ENCODE results near the gene ZDHHC21. TPM values are rescaled to one million over a fixed set of nuclear protein-coding genes. Genes with fewer than 3 reads are reported as not detected.

Gene ZDHHC21
- total and polyA plus RNA-seq, 2 of the 8 experiments (the other 6 are each of a cell fraction or from before 2014, with no cell fraction given) = 1.9 to 6.0 TPM

DNA sequence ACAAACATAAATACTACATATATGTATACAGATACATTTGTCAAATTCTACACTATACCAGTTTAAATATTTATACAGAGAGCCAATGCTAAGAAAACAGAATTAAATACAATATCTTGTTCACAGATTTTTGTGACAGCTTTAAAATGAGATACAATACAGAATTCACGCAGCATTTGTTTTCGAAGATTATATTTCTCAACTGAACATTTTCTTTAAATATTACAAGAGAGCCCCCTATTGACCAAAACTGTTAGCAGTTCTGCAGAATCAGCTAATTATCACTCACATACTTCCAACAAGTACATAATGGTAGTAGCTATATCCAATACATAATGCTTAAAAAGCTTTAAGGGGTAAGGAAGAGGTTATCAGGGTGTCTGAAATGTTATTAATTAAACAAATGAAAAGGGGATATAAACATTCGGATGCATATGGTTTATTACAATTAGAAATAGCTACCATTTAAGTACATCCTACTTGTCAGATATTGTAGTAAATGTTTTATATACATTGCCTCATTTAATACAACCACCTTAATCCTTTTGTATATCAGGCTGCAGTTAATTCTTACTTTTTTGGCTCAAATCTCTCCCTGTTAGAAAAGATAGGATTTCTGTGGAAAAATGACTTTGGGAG lies 31.7 kb downstream of the ZDHHC21 start:
- Histone ChIP-seq H2BK120ac (replicated peaks; ENCODE audit: low read depth, low read length) (no peak overlapping the region), H3K4ac (replicated peaks; ENCODE audit: insufficient read length, low read depth, low read length) (no peak overlapping the region), H2BK15ac (ENCODE audit: low read length) (no peak overlapping the region), H3K27me3 (replicated peaks in 1 of 4; ENCODE audit: control insufficient read depth in 3 of 4, extremely low read depth in 1 of 4, insufficient read depth in 3 of 4, low read length in 3 of 4) (no peaks in the 10 kb centered on the region), H3K27ac (ENCODE audit: low read depth, low read length) (no peak overlapping the region), H3K9ac (replicated peaks in 1 of 4; ENCODE audit: extremely low read depth in 1 of 4, low read depth in 3 of 4, low read length in 3 of 4) (no peak overlapping the region), H3K23ac (ENCODE audit: insufficient read length) (no peak overlapping the region), H4K20me1 (replicated peaks in 1 of 2; ENCODE audit: control insufficient read depth in 1 of 2, insufficient read depth in 2 of 2, low read length in 2 of 2) (no peaks in the 10 kb centered on the region), H3K36me3 (ENCODE audit: control insufficient read depth in 2 of 4, insufficient read depth in 4 of 4, low read length in 3 of 4) (no peaks in the 10 kb centered on the region), H2BK20ac (ENCODE audit: low read length) (no peak overlapping the region), H4K91ac (replicated peaks; ENCODE audit: insufficient read length, low read length) (no peak overlapping the region), H4K5ac (ENCODE audit: insufficient read length, low read depth, low read length) (no peak overlapping the region), H2AFZ (ENCODE audit: low read length) (no peak overlapping the region), H2AK5ac (ENCODE audit: low read depth, low read length) (no peak overlapping the region), H3K4me1 (replicated peaks in 1 of 4; ENCODE audit: control insufficient read depth in 3 of 4, insufficient read depth in 4 of 4, low read length in 3 of 4) (no peaks in the 10 kb centered on the region), H4K8ac (ENCODE audit: extremely low read depth, insufficient read depth, low read length) (no peak overlapping the region), H3K18ac (ENCODE audit: extremely low read depth, low read length) (no peak overlapping the region), H3K79me1 (ENCODE audit: low read depth, low read length) (no peaks in the 10 kb centered on the region), H3K79me2 (ENCODE audit: control insufficient read depth in 1 of 2, insufficient read depth in 2 of 2, low read length in 2 of 2) (no peaks in the 10 kb centered on the region), H2BK5ac (ENCODE audit: low read depth, low read length) (no peak overlapping the region), H3K14ac (ENCODE audit: insufficient read length) (no peak overlapping the region), H3K4me3 (ENCODE audit: extremely low read depth in 1 of 4, insufficient read depth in 2 of 4, low read depth in 3 of 4, low read length in 4 of 4) (no peak overlapping the region), H3K9me3 (ENCODE audit: insufficient read depth in 2 of 2, low read depth in 1 of 2, low read length in 1 of 2) (no peaks in the 10 kb centered on the region), H3K56ac (replicated peaks; ENCODE audit: insufficient read length, low read depth, low read length) (no peak overlapping the region), H3K4me2 (ENCODE audit: insufficient read depth in 1 of 2, low read depth in 2 of 2, low read length in 2 of 2) (no peak overlapping the region), H2BK12ac (ENCODE audit: low read depth, low read length) (no peak overlapping the region), H3K23me2 (ENCODE audit: low read depth, low read length) (no peaks in the 10 kb centered on the region)
- WGBS, 2 experiments (ENCODE audit: extremely low coverage in 1 of 2, insufficient coverage in 1 of 2, insufficient read length in 1 of 2, insufficient replicate concordance in 2 of 2, low coverage in 1 of 2, low lambda C conversion rate in 2 of 2, missing lambda C conversion rate in 1 of 2) = 78% methylated on average over 3 of the region's 3 CpGs; no CpG with 5 or more reads in 1 of the 2 experiments
- DNase-seq (ENCODE audit: low read depth in 1 of 2, low spot score in 2 of 2) (no peak), FAIRE-seq (peak; percentile 39)
- ChIA-PET POLR2A (ENCODE audit: partially characterized antibody) (interaction anchor here (1.1 to 1.4 kb wide), 2 partner anchors 31 to 61 kb away, joined by 3 read pairs; partner anchors contain the start of gene CER1), CTCF (ENCODE audit: partially characterized antibody) (interaction anchor here (0.6 to 3.8 kb wide), 37 partner anchors 9 to 1028 kb away, joined by 3 to 24 read pairs (median 3); partner anchors contain the start of genes CER1 and ZDHHC21)
- TF ChIP-seq JUN (IDR thresholded peaks at IDR 0.05; ENCODE audit: low read depth, low read length) (no peak), CBX8 (IDR thresholded peaks at IDR 0.05; ENCODE audit: borderline replicate concordance, low read depth, low read length) (no peak), CHD1 (IDR thresholded peaks at IDR 0.05; ENCODE audit: low read depth, low read length) (no peak), MAFK (IDR thresholded peaks at IDR 0.05; ENCODE audit: low read depth, low read length) (peak; percentile 75), CHD2 (IDR thresholded peaks at IDR 0.05; ENCODE audit: low read length) (no peak), SP4 (IDR thresholded peaks at IDR 0.05; ENCODE audit: low read length) (no peak), NANOG (IDR thresholded peaks at IDR 0.05; ENCODE audit: insufficient read depth, low read depth, low read length, poor library complexity, severe bottlenecking) (no peak), NRF1 (IDR thresholded peaks at IDR 0.05; ENCODE audit: low read depth, low read length) (no peak)
- TF ChIP-seq, protein P1, sequence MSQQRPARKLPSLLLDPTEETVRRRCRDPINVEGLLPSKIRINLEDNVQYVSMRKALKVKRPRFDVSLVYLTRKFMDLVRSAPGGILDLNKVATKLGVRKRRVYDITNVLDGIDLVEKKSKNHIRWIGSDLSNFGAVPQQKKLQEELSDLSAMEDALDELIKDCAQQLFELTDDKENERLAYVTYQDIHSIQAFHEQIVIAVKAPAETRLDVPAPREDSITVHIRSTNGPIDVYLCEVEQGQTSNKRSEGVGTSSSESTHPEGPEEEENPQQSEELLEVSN (IDR thresholded peaks at IDR 0.05) = no peak
- TF ChIP-seq, protein P2, sequence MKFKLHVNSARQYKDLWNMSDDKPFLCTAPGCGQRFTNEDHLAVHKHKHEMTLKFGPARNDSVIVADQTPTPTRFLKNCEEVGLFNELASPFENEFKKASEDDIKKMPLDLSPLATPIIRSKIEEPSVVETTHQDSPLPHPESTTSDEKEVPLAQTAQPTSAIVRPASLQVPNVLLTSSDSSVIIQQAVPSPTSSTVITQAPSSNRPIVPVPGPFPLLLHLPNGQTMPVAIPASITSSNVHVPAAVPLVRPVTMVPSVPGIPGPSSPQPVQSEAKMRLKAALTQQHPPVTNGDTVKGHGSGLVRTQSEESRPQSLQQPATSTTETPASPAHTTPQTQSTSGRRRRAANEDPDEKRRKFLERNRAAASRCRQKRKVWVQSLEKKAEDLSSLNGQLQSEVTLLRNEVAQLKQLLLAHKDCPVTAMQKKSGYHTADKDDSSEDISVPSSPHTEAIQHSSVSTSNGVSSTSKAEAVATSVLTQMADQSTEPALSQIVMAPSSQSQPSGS (IDR thresholded peaks at IDR 0.05; ENCODE audit: low read length) = no peak
